GM12874 (cell line): Measurements from ENCODE around the gene RASSF4.

Experiments
- TF ChIP-seq, protein P1 (sequence below): IDR thresholded peaks from 2 replicates; pipeline ENCODE4 v1.5.1; 2011; ENCODE audit warnings: low read depth, mild to moderate bottlenecking, control low read depth, low read length, moderate library complexity; ENCODE audit not compliant: insufficient read depth

The RASSF4 gene, protein sequence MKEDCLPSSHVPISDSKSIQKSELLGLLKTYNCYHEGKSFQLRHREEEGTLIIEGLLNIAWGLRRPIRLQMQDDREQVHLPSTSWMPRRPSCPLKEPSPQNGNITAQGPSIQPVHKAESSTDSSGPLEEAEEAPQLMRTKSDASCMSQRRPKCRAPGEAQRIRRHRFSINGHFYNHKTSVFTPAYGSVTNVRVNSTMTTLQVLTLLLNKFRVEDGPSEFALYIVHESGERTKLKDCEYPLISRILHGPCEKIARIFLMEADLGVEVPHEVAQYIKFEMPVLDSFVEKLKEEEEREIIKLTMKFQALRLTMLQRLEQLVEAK

DNA sequence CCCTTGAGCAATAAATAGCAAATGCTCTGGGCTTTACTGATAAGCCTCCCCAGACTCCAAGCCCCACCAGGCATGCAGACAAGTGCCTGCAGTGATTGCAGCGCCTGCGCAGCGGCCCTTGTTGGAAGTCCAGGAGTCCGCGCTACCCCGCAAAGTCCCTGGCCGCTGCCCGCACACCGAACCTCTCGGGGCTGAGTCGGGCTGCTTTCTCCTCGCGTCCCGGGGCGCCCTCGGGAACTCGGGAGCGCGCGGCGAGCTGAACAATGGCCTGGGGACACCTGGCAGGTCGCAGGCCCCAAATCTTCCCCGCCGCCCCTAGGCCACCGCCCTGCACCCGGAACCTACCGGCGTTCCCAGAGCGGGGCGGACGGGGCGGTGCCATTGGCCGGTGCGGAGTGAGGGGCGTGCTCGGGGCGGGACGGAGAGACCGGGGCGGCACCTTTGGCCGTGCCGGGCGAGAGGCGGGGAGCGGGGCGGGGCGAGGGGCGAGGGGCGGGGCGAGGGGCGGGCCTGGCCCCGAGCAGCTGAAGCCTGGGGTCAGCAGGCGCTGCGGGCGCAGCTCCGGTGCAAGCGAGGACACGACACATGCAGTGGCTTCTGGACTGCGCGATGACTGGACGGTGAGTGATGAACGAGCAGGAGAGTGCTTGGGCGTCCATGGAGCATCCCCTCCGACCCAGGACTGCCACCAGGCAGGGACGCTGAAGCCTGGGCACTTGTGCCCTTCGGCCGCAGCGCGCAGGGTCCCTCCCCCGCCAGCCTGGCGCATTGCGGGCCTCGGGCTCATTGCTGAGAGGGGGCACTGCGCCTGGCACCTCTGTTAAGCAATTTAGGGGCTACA lies at the start of gene RASSF4:
RASSF4 (plus strand) TSS at position 556 of the 841 bp plus-strand sequence. CDS start 10,401 bp downstream, outside the sequence.
- TF ChIP-seq, protein P1, sequence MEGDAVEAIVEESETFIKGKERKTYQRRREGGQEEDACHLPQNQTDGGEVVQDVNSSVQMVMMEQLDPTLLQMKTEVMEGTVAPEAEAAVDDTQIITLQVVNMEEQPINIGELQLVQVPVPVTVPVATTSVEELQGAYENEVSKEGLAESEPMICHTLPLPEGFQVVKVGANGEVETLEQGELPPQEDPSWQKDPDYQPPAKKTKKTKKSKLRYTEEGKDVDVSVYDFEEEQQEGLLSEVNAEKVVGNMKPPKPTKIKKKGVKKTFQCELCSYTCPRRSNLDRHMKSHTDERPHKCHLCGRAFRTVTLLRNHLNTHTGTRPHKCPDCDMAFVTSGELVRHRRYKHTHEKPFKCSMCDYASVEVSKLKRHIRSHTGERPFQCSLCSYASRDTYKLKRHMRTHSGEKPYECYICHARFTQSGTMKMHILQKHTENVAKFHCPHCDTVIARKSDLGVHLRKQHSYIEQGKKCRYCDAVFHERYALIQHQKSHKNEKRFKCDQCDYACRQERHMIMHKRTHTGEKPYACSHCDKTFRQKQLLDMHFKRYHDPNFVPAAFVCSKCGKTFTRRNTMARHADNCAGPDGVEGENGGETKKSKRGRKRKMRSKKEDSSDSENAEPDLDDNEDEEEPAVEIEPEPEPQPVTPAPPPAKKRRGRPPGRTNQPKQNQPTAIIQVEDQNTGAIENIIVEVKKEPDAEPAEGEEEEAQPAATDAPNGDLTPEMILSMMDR = no peak

DNA sequence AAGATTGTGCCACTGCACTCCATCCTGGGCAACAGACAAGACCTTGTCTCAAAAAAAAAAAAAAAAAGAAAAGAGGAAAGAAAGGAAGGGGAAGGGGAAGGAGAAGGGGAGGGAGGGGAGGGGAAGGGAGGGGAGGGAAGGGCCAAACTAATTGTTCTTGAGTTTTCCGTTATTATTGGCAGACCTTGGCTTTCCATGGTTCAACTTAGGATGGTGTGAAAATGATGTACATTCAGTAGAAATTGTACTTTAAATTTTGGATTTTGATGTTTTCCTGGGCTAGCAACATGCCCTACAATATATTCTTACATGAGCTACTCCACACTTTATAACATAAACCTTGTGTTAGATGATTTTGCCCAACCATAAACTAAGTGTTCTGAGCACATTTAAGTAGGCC lies 49.7 kb upstream of the RASSF4 start:
- TF ChIP-seq, protein P1 = no peak

DNA sequence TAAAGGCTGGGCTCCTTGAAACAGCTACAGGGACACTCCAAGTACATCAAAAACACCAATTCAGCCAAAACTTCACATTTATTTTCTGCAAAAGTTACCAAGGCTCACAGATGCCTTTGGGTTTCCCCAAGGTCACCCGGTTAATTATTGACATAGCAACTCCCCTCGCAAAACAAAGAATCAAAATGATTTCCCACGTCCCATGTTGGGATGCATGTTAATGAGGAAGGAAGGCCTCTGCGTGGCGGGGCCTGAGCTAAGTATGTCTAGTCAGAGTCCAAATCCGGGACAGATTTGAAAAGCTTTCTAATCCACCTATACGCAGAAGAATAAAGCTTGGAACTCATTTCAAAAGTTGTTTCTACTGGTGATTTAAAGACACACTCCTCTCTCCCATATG lies 49.0 kb upstream of the RASSF4 start:
- TF ChIP-seq, protein P1 = no peak

DNA sequence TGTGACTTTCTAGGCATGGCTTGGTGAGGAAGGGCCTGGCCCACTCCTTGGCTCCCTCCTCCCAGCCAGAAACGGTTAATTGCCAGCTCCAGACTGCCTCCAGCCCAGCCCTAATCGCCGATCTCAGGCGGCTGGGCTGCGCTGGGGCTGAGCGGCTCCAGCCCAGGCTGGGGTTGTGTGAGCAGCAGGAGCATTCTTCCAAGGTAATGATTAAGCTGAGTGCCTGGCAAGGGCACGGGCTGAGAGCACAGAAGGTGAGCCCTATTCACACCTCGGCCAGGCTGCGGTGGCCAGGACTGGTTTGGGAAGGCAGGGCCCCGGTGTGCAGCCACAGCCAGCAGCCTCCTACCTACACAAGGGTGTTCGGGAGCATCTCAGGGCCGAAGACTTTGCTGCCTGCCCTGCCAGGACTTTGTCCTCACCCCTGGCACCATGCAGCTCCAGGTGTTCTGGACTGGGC lies 48.5 kb upstream of the RASSF4 start, which contains the start of gene TMEM72:
TMEM72 (plus strand) TSS at position 257 of the 460 bp plus-strand sequence; CDS start at position 433, 176 bp downstream.
- TF ChIP-seq, protein P1 = no peak

DNA sequence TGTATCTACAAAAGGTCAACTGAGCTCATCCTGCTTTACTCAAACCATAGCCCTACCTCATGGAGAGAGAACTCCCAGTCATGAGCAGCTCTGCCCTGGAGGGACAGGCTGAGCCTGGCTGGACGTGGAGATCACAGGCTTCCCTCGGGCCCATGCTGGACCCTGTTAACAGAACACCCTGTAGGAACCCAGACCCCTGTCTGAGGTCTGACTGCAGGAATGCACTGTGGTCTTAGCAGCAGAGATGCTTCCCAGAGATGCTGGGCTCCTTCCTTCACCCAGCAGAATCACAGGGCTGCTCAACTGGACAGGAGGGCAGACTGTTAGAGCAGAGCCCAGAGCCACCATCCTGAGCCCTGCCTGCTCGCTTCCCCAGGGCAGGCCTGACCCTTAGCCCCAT lies 47.7 kb upstream of the RASSF4 start:
- TF ChIP-seq, protein P1 = no peak

DNA sequence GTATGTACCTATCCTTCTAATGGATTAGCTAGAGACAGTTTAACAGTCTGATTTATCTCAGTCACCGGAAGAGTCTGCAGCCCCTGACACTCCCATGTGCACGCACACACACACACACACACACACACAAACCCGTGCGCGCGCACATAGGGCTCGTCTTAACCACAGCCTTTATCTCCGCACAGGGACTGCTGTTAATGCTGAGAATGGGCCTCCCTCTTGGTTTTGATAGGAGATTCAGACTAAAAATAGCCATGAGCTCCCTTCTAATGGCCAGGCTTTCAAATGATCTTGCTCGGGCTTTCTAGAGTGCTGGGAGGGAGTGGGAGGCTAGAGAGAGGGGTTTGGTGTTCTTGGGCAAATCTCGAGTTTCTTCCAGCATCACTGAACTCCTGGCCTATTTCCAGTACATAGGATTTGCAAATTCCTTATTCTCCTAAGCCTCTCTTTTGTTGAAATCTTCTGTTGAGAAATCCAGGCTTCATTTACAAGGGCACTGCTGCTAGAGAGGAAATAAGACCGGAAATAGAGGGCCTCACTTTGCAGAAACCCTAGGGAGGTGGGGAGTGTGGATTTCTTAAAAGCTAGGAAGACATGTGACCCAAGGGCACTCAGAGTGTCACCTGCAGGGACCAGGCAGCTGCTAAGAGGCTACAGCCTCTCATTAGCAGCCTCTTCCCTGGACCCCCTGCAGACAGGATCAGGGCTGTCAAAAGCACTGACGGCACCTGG lies 46.1 kb upstream of the RASSF4 start:
- TF ChIP-seq, protein P1 = no peak

DNA sequence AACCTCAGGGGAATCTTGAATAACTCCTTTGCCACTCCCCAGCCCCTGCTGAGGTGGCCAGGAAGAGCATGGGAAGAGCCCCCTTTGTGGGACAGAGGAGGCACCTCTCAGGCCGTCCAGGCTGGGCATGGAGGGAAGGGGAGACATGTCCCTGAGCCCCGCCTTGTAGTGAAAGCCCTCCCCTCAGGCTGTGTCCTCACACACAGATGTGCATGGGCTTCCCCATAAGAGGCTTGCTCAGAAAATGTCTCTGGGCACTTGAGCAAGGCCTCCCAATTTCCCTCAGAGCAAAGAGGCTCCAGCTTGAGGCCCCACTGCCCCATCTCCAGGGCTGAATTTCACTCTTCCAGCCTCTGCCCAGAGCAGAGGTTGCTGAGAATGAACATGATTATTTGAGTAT lies 44.7 kb upstream of the RASSF4 start:
- TF ChIP-seq, protein P1 = no peak
